Endothelial cell (in vitro differentiated cells): Measurements from ENCODE around the gene GBE1. TPM values are rescaled to one million over a fixed set of nuclear protein-coding genes. Genes with fewer than 3 reads are reported as not detected.

Source experiments
- DNase-seq: peaks from one replicate; pipeline ENCODE4 v3.0.0; 2021; ENCODE audit warnings: low spot score
- H3K27ac Mint-ChIP-seq: one replicate; pipeline ENCODE4 v1.8.0; 2021; ENCODE audit warnings: mixed read lengths, inconsistent platforms; ENCODE audit not compliant: unreplicated experiment
- H3K27me3 Mint-ChIP-seq: one replicate; pipeline ENCODE4 v1.8.0; 2021; ENCODE audit warnings: mild to moderate bottlenecking, moderate library complexity, mixed read lengths, inconsistent platforms; ENCODE audit not compliant: unreplicated experiment
- H3K36me3 Mint-ChIP-seq: one replicate; pipeline ENCODE4 v1.8.0; 2021; ENCODE audit warnings: mild to moderate bottlenecking, low read depth, mixed read lengths, inconsistent platforms; ENCODE audit not compliant: unreplicated experiment
- H3K4me1 Mint-ChIP-seq: one replicate; pipeline ENCODE4 v1.8.0; 2021; ENCODE audit warnings: mild to moderate bottlenecking, mixed read lengths, inconsistent platforms; ENCODE audit not compliant: unreplicated experiment
- H3K4me3 Mint-ChIP-seq: one replicate; pipeline ENCODE4 v1.8.0; 2021; ENCODE audit warnings: mild to moderate bottlenecking, mixed read lengths, inconsistent platforms; ENCODE audit not compliant: unreplicated experiment
- H3K9me3 Mint-ChIP-seq: one replicate; pipeline ENCODE4 v1.8.0; 2021; ENCODE audit warnings: mixed read lengths, inconsistent platforms; ENCODE audit not compliant: unreplicated experiment
- total RNA-seq: library from RNA; stranded (reverse); fragmentation: NEBNext Ultra II Directional; extraction: Animal tissue kit (Norgen Biotek cat#: 25700); gene quantifications from one replicate; pipeline ENCODE4 v1.2.1, GENCODE V29; 2021; ENCODE audit not compliant: unreplicated experiment
- TF ChIP-seq, protein P1 (sequence below): fragments of 200-600 bp; sonication (generic); IDR thresholded peaks from one replicate; pipeline ENCODE4 v1.5.0; 2021; ENCODE audit warnings: antibody characterized with exemption; ENCODE audit not compliant: unreplicated experiment

The GBE1 gene
- total RNA-seq, 1 donor from 2014 or later = 15.6 TPM

DNA sequence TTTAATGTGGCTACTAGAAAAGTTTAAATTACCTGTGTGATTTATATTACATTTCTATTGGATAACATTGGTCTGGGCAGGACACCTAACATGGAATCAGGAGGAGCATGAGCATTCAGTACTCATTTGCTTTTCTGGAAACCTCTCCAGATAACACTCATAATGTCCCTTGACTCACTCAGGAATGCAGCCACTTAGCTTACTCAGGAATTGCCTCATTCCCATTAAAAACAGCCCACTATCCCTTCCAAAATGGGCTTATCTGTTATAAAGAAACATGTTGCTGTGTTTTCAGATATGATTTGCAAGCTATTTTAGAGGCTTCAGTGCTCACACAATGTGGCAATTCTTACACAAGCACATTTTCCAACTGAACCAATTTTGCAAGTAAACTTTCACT, 17.1 kb downstream of the GBE1 start:
- DNase-seq = no peak
- Mint-ChIP-seq H3K9me3 (no peaks in the 10 kb centered on the region), H3K36me3 (no peaks in the 10 kb centered on the region), H3K4me1 (no peaks in the 10 kb centered on the region), H3K27me3 (no peaks in the 10 kb centered on the region), H3K27ac (no peak overlapping the region), H3K4me3 (no peak overlapping the region)
- TF ChIP-seq, protein P1, sequence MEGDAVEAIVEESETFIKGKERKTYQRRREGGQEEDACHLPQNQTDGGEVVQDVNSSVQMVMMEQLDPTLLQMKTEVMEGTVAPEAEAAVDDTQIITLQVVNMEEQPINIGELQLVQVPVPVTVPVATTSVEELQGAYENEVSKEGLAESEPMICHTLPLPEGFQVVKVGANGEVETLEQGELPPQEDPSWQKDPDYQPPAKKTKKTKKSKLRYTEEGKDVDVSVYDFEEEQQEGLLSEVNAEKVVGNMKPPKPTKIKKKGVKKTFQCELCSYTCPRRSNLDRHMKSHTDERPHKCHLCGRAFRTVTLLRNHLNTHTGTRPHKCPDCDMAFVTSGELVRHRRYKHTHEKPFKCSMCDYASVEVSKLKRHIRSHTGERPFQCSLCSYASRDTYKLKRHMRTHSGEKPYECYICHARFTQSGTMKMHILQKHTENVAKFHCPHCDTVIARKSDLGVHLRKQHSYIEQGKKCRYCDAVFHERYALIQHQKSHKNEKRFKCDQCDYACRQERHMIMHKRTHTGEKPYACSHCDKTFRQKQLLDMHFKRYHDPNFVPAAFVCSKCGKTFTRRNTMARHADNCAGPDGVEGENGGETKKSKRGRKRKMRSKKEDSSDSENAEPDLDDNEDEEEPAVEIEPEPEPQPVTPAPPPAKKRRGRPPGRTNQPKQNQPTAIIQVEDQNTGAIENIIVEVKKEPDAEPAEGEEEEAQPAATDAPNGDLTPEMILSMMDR = no peak

DNA sequence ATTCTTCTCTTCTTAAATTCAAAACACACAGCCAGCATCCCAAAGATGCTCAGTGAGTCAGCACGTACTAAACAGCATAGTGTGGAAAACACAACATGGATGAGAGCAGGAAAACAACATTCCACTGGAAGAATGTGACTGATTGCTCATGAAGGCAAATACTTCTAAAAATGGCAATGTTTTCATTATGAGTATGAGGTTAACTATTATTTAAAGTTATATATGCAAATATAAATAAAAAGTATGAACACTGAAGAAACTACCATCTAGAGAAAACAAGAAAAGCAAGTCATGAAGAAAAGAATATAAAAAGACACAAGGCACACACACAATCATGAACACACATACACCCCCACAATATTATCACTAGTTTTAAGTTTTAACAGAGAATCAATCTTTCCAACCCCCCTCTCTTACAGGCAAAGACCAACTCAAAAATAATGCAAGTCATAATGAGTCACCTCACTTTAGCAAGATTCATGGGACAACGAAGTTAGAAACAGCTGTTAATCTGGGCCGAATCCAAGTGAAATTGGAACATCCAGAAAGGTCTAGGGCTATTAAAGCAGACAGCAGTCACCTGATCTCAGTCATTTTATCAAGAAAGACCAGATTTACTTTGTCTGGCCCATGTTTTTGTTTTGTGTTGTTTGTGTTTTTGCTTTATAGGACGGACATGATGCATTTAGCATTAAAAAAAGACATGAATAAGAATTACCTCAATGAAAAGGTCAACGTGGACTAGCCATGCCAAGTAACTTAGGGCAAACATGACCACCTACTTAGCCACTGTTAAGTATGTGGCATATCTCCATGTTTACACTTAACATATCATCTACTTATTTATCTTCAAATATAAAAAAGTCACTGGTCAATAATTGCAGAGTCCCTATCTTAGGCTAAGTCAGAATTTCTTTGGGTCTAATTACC, 18.1 kb downstream of the GBE1 start:
- no peak for DNase-seq
- Mint-ChIP-seq H3K36me3 (no peaks in the 10 kb centered on the region), H3K27ac (no peak overlapping the region), H3K4me3 (no peak overlapping the region), H3K27me3 (no peaks in the 10 kb centered on the region), H3K9me3 (no peaks in the 10 kb centered on the region), H3K4me1 (no peaks in the 10 kb centered on the region)
- TF ChIP-seq, protein P1 = no peak

DNA sequence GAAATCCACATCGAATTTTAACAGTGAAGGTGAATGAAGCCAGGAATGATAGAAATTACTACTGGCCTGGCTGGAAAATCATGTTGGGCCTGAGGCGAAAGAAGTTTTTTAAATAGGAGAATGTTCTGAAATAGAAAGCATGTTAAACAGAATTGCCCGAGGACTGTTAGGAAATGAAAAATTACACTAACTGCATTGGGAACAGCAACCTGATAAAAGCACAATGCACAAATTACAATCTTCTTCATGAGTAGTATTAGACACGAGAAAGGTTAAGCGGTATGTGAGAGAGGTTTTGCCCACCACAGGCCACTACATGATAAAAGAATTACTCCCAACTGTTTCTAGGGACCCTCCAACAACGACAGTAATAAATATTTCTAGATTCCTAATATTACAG, 18.9 kb downstream of the GBE1 start:
- Mint-ChIP-seq H3K27ac (no peak overlapping the region), H3K27me3 (no peaks in the 10 kb centered on the region), H3K9me3 (no peaks in the 10 kb centered on the region), H3K36me3 (no peaks in the 10 kb centered on the region), H3K4me1 (no peaks in the 10 kb centered on the region), H3K4me3 (no peak overlapping the region)
- no peak for DNase-seq
- TF ChIP-seq, protein P1 = no peak

DNA sequence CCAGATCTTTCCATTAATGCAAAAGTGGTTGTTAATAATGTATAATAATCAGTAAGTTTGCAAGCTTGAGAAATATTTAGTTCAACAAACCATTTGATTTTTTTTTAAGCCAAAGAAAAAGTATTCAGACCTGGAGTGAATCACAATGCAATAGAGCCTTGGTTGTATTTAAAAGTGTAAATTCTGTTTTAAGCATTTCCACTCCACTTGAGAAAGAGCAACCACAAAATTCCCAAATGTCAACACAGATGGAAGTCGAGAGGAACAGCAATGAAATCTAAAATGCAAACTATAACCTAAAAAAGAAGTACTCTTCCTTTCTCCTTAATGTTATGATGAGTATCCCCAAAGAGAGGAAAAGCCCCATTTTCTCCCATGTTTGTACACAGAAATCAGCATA, 20.2 kb downstream of the GBE1 start:
- Mint-ChIP-seq H3K36me3 (no peaks in the 10 kb centered on the region), H3K27me3 (no peaks in the 10 kb centered on the region), H3K27ac (no peak overlapping the region), H3K4me3 (no peak overlapping the region), H3K9me3 (no peaks in the 10 kb centered on the region), H3K4me1 (no peaks in the 10 kb centered on the region)
- TF ChIP-seq, protein P1 = no peak
- no peak for DNase-seq

DNA sequence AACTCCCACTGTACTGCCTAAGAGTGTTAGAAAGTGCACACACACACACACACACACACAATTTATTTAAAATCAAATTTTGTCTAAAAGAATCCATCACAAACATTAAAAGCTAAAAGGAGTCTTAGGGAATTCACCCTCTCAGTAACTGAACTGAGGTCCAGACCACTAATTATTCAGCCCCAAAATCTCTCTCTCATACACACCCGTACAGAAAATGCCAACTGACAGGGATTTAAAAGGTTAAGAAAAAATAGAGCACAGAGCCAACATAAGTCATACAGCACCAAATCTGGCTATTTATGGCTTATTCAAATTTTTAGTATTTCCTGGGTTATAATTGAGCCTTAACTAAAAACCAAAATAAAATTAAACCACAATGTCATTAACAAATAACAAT, 20.7 kb downstream of the GBE1 start:
- no peak for DNase-seq
- Mint-ChIP-seq H3K9me3 (no peaks in the 10 kb centered on the region), H3K36me3 (no peaks in the 10 kb centered on the region), H3K4me1 (no peaks in the 10 kb centered on the region), H3K27me3 (no peaks in the 10 kb centered on the region), H3K27ac (no peak overlapping the region), H3K4me3 (no peak overlapping the region)
- TF ChIP-seq, protein P1 = no peak
